Muscle of arm (tissue), 14 donors: ENCODE data around the gene RHPN2. TPM values are rescaled to one million over a fixed set of nuclear protein-coding genes. Genes with fewer than 3 reads are reported as not detected.

ENCODE experiments used
- DNase-seq: peaks from one replicate; pipeline ENCODE4 v3.0.0-alpha.2; 2013
- long read RNA-seq, 11 donors: transcript quantifications; one replicate each; lab custom pipeline, GENCODE V29; 2026
- polyA plus RNA-seq, 12 donors: library from polyadenylated mRNA; unstranded; fragments of 120-200 nt; gene quantifications; one replicate each; pipeline ENCODE4 v1.2.1, GENCODE V29; 2013; ENCODE audit not compliant: insufficient read length in 12 of 12

RHPN2 gene
- 10 to 100 TPM in 1 of 12 donors, 1 to 10 TPM in 10, not detected in 1; 1.2 to 16.5 (median 1.9) TPM for polyA plus RNA-seq
- long read RNA-seq, donor 1, partial matches to known transcripts: 0 of 1 reads
- long read RNA-seq, donor 1, other reads (novel, unspliced or antisense): 0 of 1 reads
- long read RNA-seq, donor 2: 0 reads
- long read RNA-seq, donor 3: 0 reads
- long read RNA-seq, donor 4, partial matches to known transcripts: 0 of 1 reads
- long read RNA-seq, donor 4, other reads (novel, unspliced or antisense): 0 of 1 reads
- long read RNA-seq, donor 5: 0 reads
- long read RNA-seq, donor 6: 0 reads
- long read RNA-seq, donor 7: 0 reads
- long read RNA-seq, donor 8, partial matches to known transcripts: 0 of 1 reads
- long read RNA-seq, donor 8, other reads (novel, unspliced or antisense): 0 of 1 reads
- long read RNA-seq, donor 9: 0 reads
- long read RNA-seq, donor 10, partial matches to known transcripts: 0 of 1 reads
- long read RNA-seq, donor 10, other reads (novel, unspliced or antisense): 0 of 1 reads
- long read RNA-seq, donor 11, partial matches to known transcripts: 0 of 2 reads
- long read RNA-seq, donor 11, other reads (novel, unspliced or antisense): 0 of 2 reads

GRCh38 chr19:33064792-33065550 lies at the start of gene RHPN2:
Gene RHPN2, minus strand, starts transcription at chr19:33064888. Its CDS starts 36 bp downstream, at chr19:33064852.
- no peak for DNase-seq

GRCh38 chr19:33114312-33114711 lies 49.6 kb upstream of the RHPN2 start:
- no peak for DNase-seq

- no peak for DNase-seq
Measured at GRCh38 chr19:33111587-33111986, 46.9 kb upstream of the RHPN2 start.

GRCh38 chr19:33110137-33110910 lies 45.6 kb upstream of the RHPN2 start:
- DNase-seq: no peak

GRCh38 chr19:33108161-33108560 lies 43.5 kb upstream of the RHPN2 start:
- DNase-seq: no peak

- DNase-seq: no peak
Measured at GRCh38 chr19:33102893-33103292, 38.2 kb upstream of the RHPN2 start.

DNA sequence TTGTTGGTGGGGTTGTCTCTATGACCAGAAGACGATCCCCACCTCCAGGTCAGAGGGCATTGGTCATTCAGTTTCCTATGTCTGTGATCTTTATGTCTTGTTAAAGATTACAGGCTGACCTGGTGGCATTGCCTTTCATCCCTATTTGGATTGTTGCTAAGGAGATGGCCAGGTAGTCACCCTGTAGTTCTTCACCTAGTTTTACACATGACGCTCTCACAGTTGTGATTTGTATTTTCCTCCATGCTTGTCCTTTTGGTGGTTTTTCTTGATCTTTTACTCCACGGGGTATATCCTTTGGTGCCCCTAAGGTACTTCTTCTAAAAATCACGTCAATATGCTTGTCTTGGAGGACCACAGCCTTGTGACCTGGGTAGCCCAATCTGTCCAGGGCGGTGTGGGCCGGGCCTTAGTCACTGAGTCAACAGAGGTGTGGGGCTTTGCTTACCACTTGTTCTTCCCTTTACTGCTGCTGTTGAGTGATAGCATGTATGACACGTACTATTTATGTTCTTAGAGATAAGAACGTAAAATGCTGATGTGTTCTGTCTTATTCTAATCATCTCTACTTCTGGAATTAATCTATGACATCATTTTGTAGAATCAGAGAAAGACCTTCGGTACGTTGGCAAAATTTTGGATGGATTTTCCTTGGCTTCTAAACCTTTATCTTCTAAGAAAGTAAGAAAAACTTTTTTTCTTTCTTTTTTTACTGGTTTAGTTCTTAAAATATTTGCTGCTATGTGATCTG lies 36.4 kb upstream of the RHPN2 start:
- no peak for DNase-seq

DNA sequence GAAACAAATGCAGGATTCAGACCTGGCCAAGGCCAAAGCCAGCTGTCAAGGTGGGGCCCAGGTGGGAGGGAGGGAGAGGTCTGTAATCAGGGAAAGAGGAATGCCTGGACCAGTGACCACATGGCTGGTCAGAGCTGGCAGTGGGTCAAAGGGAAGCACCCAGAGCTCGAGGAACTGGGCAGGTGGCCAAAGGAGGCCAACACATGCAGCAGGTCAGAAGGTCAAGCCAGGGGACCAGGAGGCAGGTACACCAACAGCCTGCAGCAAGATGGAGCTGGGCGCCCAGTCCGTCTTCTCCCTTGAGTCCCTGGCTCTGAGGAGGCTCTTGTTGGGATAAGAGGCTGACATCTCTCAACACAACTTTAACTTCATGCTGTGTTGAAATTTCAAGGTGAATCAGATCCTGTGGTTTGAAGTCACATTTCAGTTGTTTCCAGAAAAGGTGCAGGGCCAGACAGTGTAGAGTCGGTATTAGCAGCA lies 33.4 kb upstream of the RHPN2 start:
- DNase-seq: no peak

DNA sequence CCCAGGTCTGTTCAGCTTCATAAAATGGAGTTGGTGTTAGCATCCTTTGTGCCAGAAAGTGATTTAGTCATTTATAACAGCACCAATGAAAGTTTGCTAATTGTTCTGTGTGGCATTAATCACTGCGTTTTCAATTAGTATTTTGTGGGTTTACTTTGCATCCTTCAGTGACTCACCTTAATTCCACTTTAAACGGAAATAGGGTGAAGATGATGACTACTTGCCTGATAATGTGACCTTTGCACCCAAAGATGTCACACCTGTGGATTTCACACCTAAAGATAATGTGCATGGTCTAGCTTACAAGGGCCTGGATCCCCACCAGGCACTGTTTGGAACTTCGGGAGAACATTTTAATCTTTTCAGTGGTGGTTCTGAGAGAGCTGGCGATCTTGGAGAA lies 31.3 kb upstream of the RHPN2 start:
- DNase-seq: no peak

DNA sequence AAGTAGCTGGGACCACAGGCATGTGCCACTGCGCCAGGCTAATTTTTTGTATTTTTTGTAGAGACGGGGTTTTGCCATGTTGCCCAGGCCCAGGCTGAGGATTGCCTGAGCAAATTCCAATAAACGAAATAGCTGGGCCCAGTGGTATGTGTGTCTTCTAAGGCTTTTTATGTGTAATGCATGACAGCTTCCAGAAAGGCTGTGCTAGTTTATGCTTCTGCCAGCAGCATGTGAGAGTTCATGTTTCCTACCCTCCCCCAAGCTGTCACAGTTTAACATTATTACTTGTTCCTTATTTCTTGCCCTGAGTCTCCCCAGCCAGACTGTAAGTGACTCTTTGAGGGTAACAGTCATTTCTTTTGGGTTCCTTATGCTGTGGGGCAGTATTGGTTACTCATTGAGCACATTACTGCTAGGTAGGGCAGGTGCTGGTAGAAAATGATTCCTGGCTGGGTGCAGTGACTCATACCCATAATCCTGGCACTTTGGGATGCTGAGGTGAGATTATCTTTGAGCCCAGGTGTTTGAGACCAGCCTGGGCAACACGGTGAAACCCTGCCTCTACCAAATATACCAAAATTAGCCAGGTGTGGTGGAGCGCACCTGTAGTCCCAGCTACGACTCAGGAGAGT lies 29.9 kb upstream of the RHPN2 start:
- DNase-seq: no peak

DNA sequence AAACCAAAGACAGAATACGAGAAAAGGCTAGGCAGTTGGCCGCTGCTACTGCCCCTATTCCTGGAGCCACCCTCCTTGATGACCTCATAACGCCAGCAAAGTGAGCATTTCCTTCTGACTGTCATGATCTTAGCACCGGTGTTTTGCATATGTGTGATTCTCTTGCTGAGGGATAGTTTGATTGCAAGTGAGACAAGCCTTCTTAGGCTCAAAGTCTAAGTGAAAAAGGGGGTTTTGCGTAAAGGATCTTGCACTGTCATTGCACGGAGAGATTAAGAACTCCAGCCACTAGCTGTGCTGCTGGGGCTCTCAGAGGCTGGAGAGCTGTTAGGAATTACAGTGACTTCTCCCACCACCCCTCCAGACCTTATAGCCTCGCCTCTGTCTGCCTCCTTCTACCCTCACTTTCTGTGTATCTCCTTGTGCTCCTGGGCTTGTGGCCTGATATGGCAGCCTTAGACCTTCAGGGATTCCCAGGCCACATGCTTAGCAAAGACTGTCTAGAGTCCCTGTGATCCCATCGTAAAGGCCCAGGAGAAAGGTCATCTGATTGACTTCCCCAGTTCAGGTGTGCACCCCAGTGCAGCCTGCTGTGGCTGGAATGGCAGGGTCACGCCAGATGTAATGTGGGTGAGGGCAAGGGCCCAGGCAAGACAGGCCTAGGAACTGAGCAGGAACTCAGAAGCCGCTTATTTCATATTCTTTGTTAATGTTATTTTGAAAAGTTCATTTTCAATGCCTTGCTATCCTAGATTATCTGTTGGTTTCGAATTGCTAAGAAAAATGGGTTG lies 28.9 kb upstream of the RHPN2 start:
- no peak for DNase-seq

GRCh38 chr19:33090179-33090578 lies 25.5 kb upstream of the RHPN2 start:
- DNase-seq: no peak

DNA sequence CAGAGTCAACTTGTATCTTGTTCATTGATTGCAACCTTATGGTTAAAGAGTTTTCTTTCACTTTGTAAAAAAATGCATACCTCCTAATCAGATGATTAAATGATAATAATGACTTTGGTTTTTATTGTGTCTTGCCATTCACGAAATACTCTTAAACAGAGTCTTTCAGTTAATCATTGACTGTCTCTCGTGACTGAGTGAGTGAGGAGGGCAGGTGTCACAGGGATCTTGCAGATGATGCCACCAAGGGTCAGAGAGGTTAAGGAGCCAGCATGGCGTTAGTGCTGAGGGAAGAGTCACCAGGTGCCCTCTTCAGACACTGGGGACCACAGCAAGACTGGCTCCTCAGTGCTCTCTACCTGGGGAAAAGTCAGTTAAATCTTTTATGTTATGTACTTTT lies 24.3 kb upstream of the RHPN2 start:
- no peak for DNase-seq

- DNase-seq: no peak
Measured at GRCh38 chr19:33086955-33087354, 22.3 kb upstream of the RHPN2 start.

- no peak for DNase-seq
Measured at GRCh38 chr19:33085570-33086128, 21.0 kb upstream of the RHPN2 start.

GRCh38 chr19:33080761-33081681 lies 16.3 kb upstream of the RHPN2 start, which contains the start of gene GPATCH1:
Gene GPATCH1, plus strand, starts transcription at chr19:33081181. Its CDS starts 13 bp downstream, at chr19:33081194.
- DNase-seq: peak; percentile 93

- DNase-seq: no peak
Measured at GRCh38 chr19:33075519-33075918, 10.8 kb upstream of the RHPN2 start.

- DNase-seq: no peak
Measured at GRCh38 chr19:33071887-33072286, 7.2 kb upstream of the RHPN2 start.
